IMR-90 (cell line): ENCODE results near the gene DNAJC13. TPM values are rescaled to one million over a fixed set of nuclear protein-coding genes. Genes with fewer than 3 reads are reported as not detected.

Experiments used
- ATAC-seq: fragments of 200-7000 bp; cut with Tn5 transposase; 2 replicates; pipeline ENCODE4 v1.9.1; 2020; ENCODE audit warnings: low read depth, mild to moderate bottlenecking, moderate library complexity
- BruUV-seq: library from RNA; stranded (reverse); fragments of 400-500 nt; replicated peaks from 2 replicates; lab custom pipeline; 2021; lab: Mats Ljungman, UMichigan
- CTCF ChIA-PET: fragments of 300-600 bp; formaldehyde crosslinking; extraction: SDS; loops from one replicate; lab custom pipeline; 2021; ENCODE audit warnings: antibody characterized with exemption; lab: Yijun Ruan, JAX
- POLR2A ChIA-PET: fragments of 300-600 bp; sonication (Branson Sonifier 250); formaldehyde crosslinking; loops from one replicate; lab custom pipeline; 2022; ENCODE audit warnings: antibody characterized with exemption; ENCODE audit not compliant: unreplicated experiment; lab: Charles Lee
- DNase-seq: peaks from one replicate; pipeline ENCODE4 v3.0.0; 2013
- H2AFZ ChIP-seq: replicated peaks from 2 replicates; pipeline ENCODE3; 2013; ENCODE audit warnings: low read length, mild to moderate bottlenecking; ENCODE audit not compliant: poor library complexity
- H2AK5ac ChIP-seq: 2 replicates; pipeline ENCODE4 v1.6.1; 2013; ENCODE audit warnings: low read depth, low read length, inconsistent platforms
- H2AK9ac ChIP-seq: replicated peaks from 2 replicates; pipeline ENCODE3; 2013; ENCODE audit warnings: mild to moderate bottlenecking, low read depth, low read length, moderate library complexity; ENCODE audit not compliant: poor library complexity
- H2BK120ac ChIP-seq: 2 replicates; pipeline ENCODE4 v1.6.1; 2013; ENCODE audit warnings: low read depth, low read length, inconsistent platforms
- H2BK15ac ChIP-seq: 3 replicates; pipeline ENCODE4 v1.6.1; 2013; ENCODE audit warnings: low read depth, low read length, inconsistent platforms
- H2BK20ac ChIP-seq: 2 replicates; pipeline ENCODE4 v1.6.1; 2013; ENCODE audit warnings: low read depth, mild to moderate bottlenecking, inconsistent platforms, low read length, moderate library complexity
- H2BK5ac ChIP-seq: 2 replicates; pipeline ENCODE4 v1.6.1; 2013; ENCODE audit warnings: mild to moderate bottlenecking, low read depth, low read length, inconsistent platforms; ENCODE audit not compliant: poor library complexity, severe bottlenecking
- H3K14ac ChIP-seq: replicated peaks from 2 replicates; pipeline ENCODE4 v1.6.1; 2013; ENCODE audit warnings: low read depth, low read length, inconsistent platforms
- H3K18ac ChIP-seq: 2 replicates; pipeline ENCODE4 v1.6.1; 2013; ENCODE audit warnings: low read depth, low read length, control low read depth
- H3K23ac ChIP-seq: 2 replicates; pipeline ENCODE4 v1.6.1; 2013; ENCODE audit warnings: low read depth, low read length, inconsistent platforms
- H3K27ac ChIP-seq: 2 replicates; pipeline ENCODE4 v1.5.1; 2013; ENCODE audit warnings: mild to moderate bottlenecking, control low read depth, low read length; ENCODE audit not compliant: insufficient read depth
- H3K27me3 ChIP-seq: 2 replicates; pipeline ENCODE4 v1.6.1; 2013; ENCODE audit warnings: low read length; ENCODE audit not compliant: control insufficient read depth, insufficient read depth
- H3K36me3 ChIP-seq: 2 replicates; pipeline ENCODE4 v1.6.1; 2013; ENCODE audit warnings: low read length, mixed read lengths; ENCODE audit not compliant: control insufficient read depth, insufficient read depth
- H3K4ac ChIP-seq: 2 replicates; pipeline ENCODE4 v1.6.1; 2013; ENCODE audit warnings: low read depth, low read length, inconsistent platforms
- H3K4me1 ChIP-seq: 2 replicates; pipeline ENCODE4 v1.6.1; 2013; ENCODE audit warnings: low read length, mixed read lengths; ENCODE audit not compliant: control insufficient read depth, insufficient read depth
- H3K4me2 ChIP-seq: 2 replicates; pipeline ENCODE4 v1.6.1; 2013; ENCODE audit warnings: low read depth, mild to moderate bottlenecking, control low read depth, low read length, moderate library complexity
- H3K4me3 ChIP-seq: 2 replicates; pipeline ENCODE4 v1.5.1; 2013; ENCODE audit warnings: low read depth, mild to moderate bottlenecking, control low read depth, low read length, moderate library complexity; ENCODE audit not compliant: insufficient read depth
- H3K56ac ChIP-seq: 2 replicates; pipeline ENCODE4 v1.6.1; 2013; ENCODE audit warnings: low read length, inconsistent platforms; ENCODE audit not compliant: insufficient read depth; ENCODE audit errors: extremely low read depth
- H3K79me1 ChIP-seq, 2 experiments: 2 replicates each; pipeline ENCODE4 v1.6.1; 2013; ENCODE audit warnings: low read length in 2 of 2, inconsistent platforms in 1 of 2, low read depth in 1 of 2
- H3K9ac ChIP-seq: 2 replicates; pipeline ENCODE4 v1.6.1; 2013; ENCODE audit warnings: low read depth, low read length, control low read depth
- H3K9me1 ChIP-seq: 2 replicates; pipeline ENCODE4 v1.6.1; 2013; ENCODE audit warnings: low read length, inconsistent platforms; ENCODE audit not compliant: insufficient read depth
- H3K9me3 ChIP-seq: 2 replicates; pipeline ENCODE4 v1.6.1; 2013; ENCODE audit warnings: low read length; ENCODE audit not compliant: control insufficient read depth, insufficient read depth
- H4K20me1 ChIP-seq: 2 replicates; pipeline ENCODE4 v1.6.1; 2013; ENCODE audit warnings: low read length, inconsistent platforms; ENCODE audit not compliant: insufficient read depth
- H4K5ac ChIP-seq: 2 replicates; pipeline ENCODE4 v1.6.1; 2013; ENCODE audit warnings: mild to moderate bottlenecking, low read depth, low read length, control low read depth
- H4K8ac ChIP-seq, 2 experiments: 2 replicates each; pipeline ENCODE4 v1.6.1; 2013; ENCODE audit warnings: low read depth in 2 of 2, low read length in 2 of 2, control low read depth in 1 of 2, inconsistent platforms in 1 of 2
- H4K91ac ChIP-seq: 2 replicates; pipeline ENCODE4 v1.6.1; 2013; ENCODE audit warnings: low read depth, low read length, inconsistent platforms; ENCODE audit not compliant: insufficient read depth
- BHLHE40 ChIP-seq: fragments of 150-350 bp; IDR thresholded peaks from 2 replicates; pipeline ENCODE4 v1.6.1; 2016; ENCODE audit warnings: mild to moderate bottlenecking, low read depth, low read length
- CEBPB ChIP-seq: IDR thresholded peaks from 2 replicates; pipeline ENCODE4 v1.6.1; 2012; ENCODE audit warnings: low read depth, low read length, improper control_type of control experiment
- CHD1 ChIP-seq: IDR thresholded peaks from 2 replicates; pipeline ENCODE4 v1.6.1; 2012; ENCODE audit warnings: low read depth, low read length, improper control_type of control experiment
- CTCF ChIP-seq: conservative IDR thresholded peaks from 2 replicates; pipeline ENCODE4 v1.5.1; 2012; ENCODE audit warnings: mild to moderate bottlenecking, low read depth, low read length, improper control_type of control experiment
- ELK1 ChIP-seq: fragments of 150-350 bp; IDR thresholded peaks from 2 replicates; pipeline ENCODE4 v1.6.1; 2016; ENCODE audit warnings: low read depth, mild to moderate bottlenecking, low read length, moderate library complexity, borderline replicate concordance
- FOS ChIP-seq: fragments of 150-350 bp; IDR thresholded peaks from 2 replicates; pipeline ENCODE4 v1.6.1; 2016; ENCODE audit warnings: low read depth, low read length
- MAFK ChIP-seq: IDR thresholded peaks from 2 replicates; pipeline ENCODE4 v1.6.1; 2012; ENCODE audit warnings: low read depth, low read length, improper control_type of control experiment
- MAZ ChIP-seq: IDR thresholded peaks from 2 replicates; pipeline ENCODE4 v1.6.1; 2012; ENCODE audit warnings: low read depth, mild to moderate bottlenecking, low read length, improper control_type of control experiment, moderate library complexity, borderline replicate concordance
- MXI1 ChIP-seq: IDR thresholded peaks from 2 replicates; pipeline ENCODE4 v1.6.1; 2012; ENCODE audit warnings: low read depth, mild to moderate bottlenecking, low read length, moderate library complexity, borderline replicate concordance
- NFE2L2 ChIP-seq: fragments of 150-350 bp; IDR thresholded peaks from 2 replicates; pipeline ENCODE4 v1.6.1; 2016; ENCODE audit warnings: low read depth, mild to moderate bottlenecking, low read length
- POLR2A ChIP-seq: IDR thresholded peaks from 2 replicates; pipeline ENCODE4 v1.6.1; 2012; ENCODE audit warnings: mild to moderate bottlenecking, low read depth, low read length
- RAD21 ChIP-seq: IDR thresholded peaks from 2 replicates; pipeline ENCODE4 v1.6.1; 2012; ENCODE audit warnings: low read length, improper control_type of control experiment
- RCOR1 ChIP-seq: IDR thresholded peaks from 2 replicates; pipeline ENCODE4 v1.6.1; 2012; ENCODE audit warnings: mild to moderate bottlenecking, low read length, improper control_type of control experiment; ENCODE audit not compliant: insufficient replicate concordance
- RFX5 ChIP-seq: IDR thresholded peaks from 2 replicates; pipeline ENCODE4 v1.8.0; 2012; ENCODE audit warnings: low read depth, mild to moderate bottlenecking, low read length, moderate library complexity
- SMC3 ChIP-seq: fragments of 150-350 bp; IDR thresholded peaks from 2 replicates; pipeline ENCODE4 v1.6.1; 2016; ENCODE audit warnings: low read depth, mild to moderate bottlenecking, antibody characterized with exemption, low read length, moderate library complexity
- USF2 ChIP-seq: fragments of 150-350 bp; IDR thresholded peaks from 2 replicates; pipeline ENCODE4 v1.6.1; 2017; ENCODE audit warnings: mild to moderate bottlenecking, antibody characterized with exemption, low read length, low read depth
- WGBS, 2 experiments: methylation state at CpG; one replicate each; pipeline versions ENCODE4 v1.1.5 to v1.1.7; 2013; ENCODE audit warnings: missing lambda C conversion rate in 2 of 2; ENCODE audit not compliant: insufficient read length in 1 of 2; ENCODE audit errors: extremely low coverage in 2 of 2; 5-methylcytosine and 5-hydroxymethylcytosine counted together
- dilution Hi-C: fragments of 300-500 bp; cut with HindIII; formaldehyde crosslinking; loops from one replicate; pipeline ENCODE4 v1.14.3; 2018; ENCODE audit warnings: low sequenced_read_pairs; ENCODE audit not compliant: unreplicated experiment
- in situ Hi-C: fragments of 300-500 bp; cut with MboI; formaldehyde crosslinking; loops from 3 replicates; pipeline ENCODE4 v1.14.3; 2019; ENCODE audit warnings: low sequenced_read_pairs, inconsistent platforms, mixed read lengths
- intact Hi-C: fragments of 100-400 bp; cut with micrococcal nuclease; formaldehyde crosslinking; loops from 2 replicates; pipeline ENCODE4 v1.10.0; 2022
- polyA plus RNA-seq, 3 experiments: library from polyadenylated mRNA; depleted of rRNA; stranded (reverse); fragments of >200 nt; gene quantifications; 2 replicates each; pipeline ENCODE4 v1.2.3, GENCODE V29; 2012; ENCODE audit warnings: low replicate concordance in 1 of 3
- total RNA-seq: library from RNA; depleted of rRNA; stranded (reverse); fragments of >200 nt; gene quantifications from 2 replicates; pipeline ENCODE4 v1.2.3, GENCODE V29; 2012

DNAJC13 gene
- total and polyA plus RNA-seq, 2 of the 4 experiments (the other 2 are of a cell fraction): 16.4 to 48.6 TPM

DNA sequence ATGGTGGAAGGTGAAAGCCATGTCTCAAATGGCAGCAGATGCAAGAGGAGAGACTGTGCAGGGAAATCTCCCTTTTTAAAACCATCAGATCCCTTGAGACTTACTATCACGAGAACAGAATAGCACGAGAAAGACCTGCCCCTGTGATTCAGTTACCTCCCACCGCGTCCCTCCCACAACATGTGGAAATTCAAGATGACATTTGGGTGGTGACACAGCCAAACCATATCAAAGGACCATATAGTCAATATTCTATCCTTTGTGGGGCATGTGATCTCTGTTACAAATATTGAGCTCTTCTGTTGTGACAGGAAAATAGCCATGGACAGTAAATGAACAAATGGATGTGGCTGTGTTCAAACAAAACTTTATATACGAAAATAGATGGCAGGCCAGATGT, 102.6 kb downstream of the DNAJC13 start:
- no peak for DNase-seq
- no peaks in the 10 kb centered on the region for H4K20me1 ChIP-seq
- H2BK20ac ChIP-seq: no peak overlapping the region
- no peak overlapping the region for H3K4me2 ChIP-seq
- no peak overlapping the region for H3K56ac ChIP-seq
- no peaks in the 10 kb centered on the region for H3K9me1 ChIP-seq
- H3K27ac ChIP-seq: no peak overlapping the region
- TF ChIP-seq MAFK (no peak), RAD21 (no peak), BHLHE40 (no peak), CTCF (no peak), ELK1 (no peak), CEBPB (no peak), FOS (no peak), MXI1 (no peak), MAZ (no peak), NFE2L2 (no peak), RCOR1 (no peak), USF2 (no peak), RFX5 (no peak), SMC3 (no peak), POLR2A (no peak), CHD1 (no peak)
- H3K4ac ChIP-seq: no peak overlapping the region
- H3K4me3 ChIP-seq: no peak overlapping the region
- intact Hi-C loops: loop anchor here (5.0 kb wide), 3 partner anchors 33 to 167 kb away; no protein-coding TSS in a partner anchor
- CTCF ChIA-PET: no interaction called here
- H2AK9ac ChIP-seq: no peak overlapping the region
- H3K4me1 ChIP-seq: no peaks in the 10 kb centered on the region
- no peak overlapping the region for H4K8ac ChIP-seq
- ATAC-seq: no peak
- dilution Hi-C loops: no loop called here
- no peak overlapping the region for H4K5ac ChIP-seq
- H3K27me3 ChIP-seq: no peaks in the 10 kb centered on the region
- H2AFZ ChIP-seq: no peak overlapping the region
- no peak overlapping the region for H3K9ac ChIP-seq
- no peak overlapping the region for H2BK5ac ChIP-seq
- no peak overlapping the region for H3K14ac ChIP-seq
- POLR2A ChIA-PET: interaction anchor here (0.6 kb wide), 1 partner anchor 147 kb away, joined by 4 read pairs; no protein-coding TSS in a partner anchor
- no peaks in the 10 kb centered on the region for H3K9me3 ChIP-seq
- in situ Hi-C loops: no loop called here
- H2BK120ac ChIP-seq: no peak overlapping the region
- H2BK15ac ChIP-seq: no peak overlapping the region
- BruUV-seq: no TSS peak
- no CpG with 5 or more reads among the region's 5 CpGs for WGBS, 2 experiments
- no peak overlapping the region for H2AK5ac ChIP-seq
- peaks cover 39% of the 10 kb centered on the region for H3K36me3 ChIP-seq
- H4K91ac ChIP-seq: no peak overlapping the region
- H3K18ac ChIP-seq: no peak overlapping the region
- peaks cover 10 to 12% of the 10 kb centered on the region in 2 experiments; a peak in 2 of 4 replicates for H3K79me1 ChIP-seq
- H3K23ac ChIP-seq: no peak overlapping the region
